ENCODE data around the gene MARCO. TPM values are rescaled to one million over a fixed set of nuclear protein-coding genes. Genes with fewer than 3 reads are reported as not detected.

Gene MARCO
- total and polyA plus RNA-seq, 4 donors = 21.8 to 113 (median 61.6) TPM

DNA sequence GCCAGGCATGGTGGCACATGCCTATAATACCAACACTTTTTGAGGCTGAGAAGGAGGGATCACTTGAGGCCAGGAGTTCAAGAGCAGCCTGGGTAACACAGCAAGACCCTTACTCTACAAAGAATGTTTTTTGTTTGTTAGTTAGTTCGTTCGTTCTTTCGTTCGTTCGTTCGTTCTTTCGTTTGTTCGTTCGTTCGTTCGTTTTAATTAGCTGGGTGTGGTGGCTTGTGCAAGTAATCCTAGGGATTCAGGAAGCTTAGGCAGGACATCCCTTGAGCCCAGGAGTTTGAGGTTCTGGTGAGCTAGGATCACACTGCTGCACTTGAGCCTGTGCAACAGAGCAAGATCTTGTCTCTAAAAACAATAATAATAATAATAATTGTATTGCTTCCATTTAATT lies 98.7 kb downstream of the MARCO start:
- H3K4me3 ChIP-seq (ENCODE audit: low read depth in 1 of 3, low read length in 3 of 3) = no peak overlapping the region
- no peak overlapping the region for H3K27ac ChIP-seq (ENCODE audit: low read depth in 1 of 2, low read length in 2 of 2)
- H3K9me3 ChIP-seq (ENCODE audit: control insufficient read depth in 4 of 4, low read length in 3 of 4) = peaks cover 0 to 4% (median under 1%) of the 10 kb centered on the region in 4 donors
- peaks cover 0 to 4% (median under 1%) of the 10 kb centered on the region in 4 donors for H3K27me3 ChIP-seq (ENCODE audit: control insufficient read depth in 4 of 4, insufficient read depth in 4 of 4, low read length in 3 of 4)
- DNase-seq (ENCODE audit: low spot score) = no peak
- WGBS = 87% methylated on average over 11 of the region's 11 CpGs
- H3K36me3 ChIP-seq (ENCODE audit: control insufficient read depth in 4 of 4, insufficient read depth in 3 of 4, low read depth in 1 of 4, low read length in 3 of 4) = no peaks in the 10 kb centered on the region
- no peak overlapping the region for H3K9ac ChIP-seq (ENCODE audit: low read depth in 1 of 2, low read length in 2 of 2)
- no peaks in the 10 kb centered on the region for H3K4me1 ChIP-seq (ENCODE audit: control insufficient read depth in 4 of 4, insufficient read depth in 4 of 4, low read length in 3 of 4)
- TF ChIP-seq, protein P1, sequence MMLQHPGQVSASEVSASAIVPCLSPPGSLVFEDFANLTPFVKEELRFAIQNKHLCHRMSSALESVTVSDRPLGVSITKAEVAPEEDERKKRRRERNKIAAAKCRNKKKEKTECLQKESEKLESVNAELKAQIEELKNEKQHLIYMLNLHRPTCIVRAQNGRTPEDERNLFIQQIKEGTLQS (IDR thresholded peaks at IDR 0.05) = no peak
- TF ChIP-seq RAD21 (IDR thresholded peaks at IDR 0.05) = no peak
- TF ChIP-seq GABPA (IDR thresholded peaks at IDR 0.05 in 1 of 2, conservative IDR thresholded peaks at IDR 0.05 in 1 of 2) = no peak
- no peak for TF ChIP-seq EGR1 (IDR thresholded peaks at IDR 0.05; ENCODE audit: low read depth in 2 of 2)
- no peak for TF ChIP-seq SP1 (IDR thresholded peaks at IDR 0.05)
- no peak for TF ChIP-seq TAF1 (conservative IDR thresholded peaks at IDR 0.05)
- no peak for TF ChIP-seq JUND (IDR thresholded peaks at IDR 0.05)

Other genes starting within 250 kb of the MARCO start
- gene EN1, start 94.5 kb upstream of the MARCO start, total RNA-seq = not detected
- not detected for gene EN1, start 94.5 kb upstream of the MARCO start, polyA plus RNA-seq
- gene C1QL2, start 216.6 kb downstream of the MARCO start, total RNA-seq = not detected
- gene C1QL2, start 216.6 kb downstream of the MARCO start, polyA plus RNA-seq = not detected